ENCODE data around the gene KHK. TPM values are rescaled to one million over a fixed set of nuclear protein-coding genes. Genes with fewer than 3 reads are reported as not detected.
A peak's percentile ranks its signal among the peaks of the same experiment; 100 is the strongest.

KHK gene
- total and polyA plus RNA-seq, 9 of the 15 experiments (the other 6 are each of a cell fraction or from before 2014, with no cell fraction given): 1.5 to 10.7 (median 5.2) TPM

GRCh38 chr2:27050281-27050995, 36.1 kb upstream of the KHK start (continued):
- TF ChIP-seq GTF2F1 (IDR thresholded peaks at IDR 0.05; ENCODE audit: low read depth, low read length): no peak
- no peak for TF ChIP-seq ZNF212 (CRISPR knock-in tag; IDR thresholded peaks at IDR 0.05)
- TF ChIP-seq NCOA2 (IDR thresholded peaks at IDR 0.05; ENCODE audit: partially characterized antibody in 2 of 2): peak in 1 of 2 experiments; percentile 52
- no peak for TF ChIP-seq WHSC1 (IDR thresholded peaks at IDR 0.05; ENCODE audit: low read length)
- TF ChIP-seq, protein P1, sequence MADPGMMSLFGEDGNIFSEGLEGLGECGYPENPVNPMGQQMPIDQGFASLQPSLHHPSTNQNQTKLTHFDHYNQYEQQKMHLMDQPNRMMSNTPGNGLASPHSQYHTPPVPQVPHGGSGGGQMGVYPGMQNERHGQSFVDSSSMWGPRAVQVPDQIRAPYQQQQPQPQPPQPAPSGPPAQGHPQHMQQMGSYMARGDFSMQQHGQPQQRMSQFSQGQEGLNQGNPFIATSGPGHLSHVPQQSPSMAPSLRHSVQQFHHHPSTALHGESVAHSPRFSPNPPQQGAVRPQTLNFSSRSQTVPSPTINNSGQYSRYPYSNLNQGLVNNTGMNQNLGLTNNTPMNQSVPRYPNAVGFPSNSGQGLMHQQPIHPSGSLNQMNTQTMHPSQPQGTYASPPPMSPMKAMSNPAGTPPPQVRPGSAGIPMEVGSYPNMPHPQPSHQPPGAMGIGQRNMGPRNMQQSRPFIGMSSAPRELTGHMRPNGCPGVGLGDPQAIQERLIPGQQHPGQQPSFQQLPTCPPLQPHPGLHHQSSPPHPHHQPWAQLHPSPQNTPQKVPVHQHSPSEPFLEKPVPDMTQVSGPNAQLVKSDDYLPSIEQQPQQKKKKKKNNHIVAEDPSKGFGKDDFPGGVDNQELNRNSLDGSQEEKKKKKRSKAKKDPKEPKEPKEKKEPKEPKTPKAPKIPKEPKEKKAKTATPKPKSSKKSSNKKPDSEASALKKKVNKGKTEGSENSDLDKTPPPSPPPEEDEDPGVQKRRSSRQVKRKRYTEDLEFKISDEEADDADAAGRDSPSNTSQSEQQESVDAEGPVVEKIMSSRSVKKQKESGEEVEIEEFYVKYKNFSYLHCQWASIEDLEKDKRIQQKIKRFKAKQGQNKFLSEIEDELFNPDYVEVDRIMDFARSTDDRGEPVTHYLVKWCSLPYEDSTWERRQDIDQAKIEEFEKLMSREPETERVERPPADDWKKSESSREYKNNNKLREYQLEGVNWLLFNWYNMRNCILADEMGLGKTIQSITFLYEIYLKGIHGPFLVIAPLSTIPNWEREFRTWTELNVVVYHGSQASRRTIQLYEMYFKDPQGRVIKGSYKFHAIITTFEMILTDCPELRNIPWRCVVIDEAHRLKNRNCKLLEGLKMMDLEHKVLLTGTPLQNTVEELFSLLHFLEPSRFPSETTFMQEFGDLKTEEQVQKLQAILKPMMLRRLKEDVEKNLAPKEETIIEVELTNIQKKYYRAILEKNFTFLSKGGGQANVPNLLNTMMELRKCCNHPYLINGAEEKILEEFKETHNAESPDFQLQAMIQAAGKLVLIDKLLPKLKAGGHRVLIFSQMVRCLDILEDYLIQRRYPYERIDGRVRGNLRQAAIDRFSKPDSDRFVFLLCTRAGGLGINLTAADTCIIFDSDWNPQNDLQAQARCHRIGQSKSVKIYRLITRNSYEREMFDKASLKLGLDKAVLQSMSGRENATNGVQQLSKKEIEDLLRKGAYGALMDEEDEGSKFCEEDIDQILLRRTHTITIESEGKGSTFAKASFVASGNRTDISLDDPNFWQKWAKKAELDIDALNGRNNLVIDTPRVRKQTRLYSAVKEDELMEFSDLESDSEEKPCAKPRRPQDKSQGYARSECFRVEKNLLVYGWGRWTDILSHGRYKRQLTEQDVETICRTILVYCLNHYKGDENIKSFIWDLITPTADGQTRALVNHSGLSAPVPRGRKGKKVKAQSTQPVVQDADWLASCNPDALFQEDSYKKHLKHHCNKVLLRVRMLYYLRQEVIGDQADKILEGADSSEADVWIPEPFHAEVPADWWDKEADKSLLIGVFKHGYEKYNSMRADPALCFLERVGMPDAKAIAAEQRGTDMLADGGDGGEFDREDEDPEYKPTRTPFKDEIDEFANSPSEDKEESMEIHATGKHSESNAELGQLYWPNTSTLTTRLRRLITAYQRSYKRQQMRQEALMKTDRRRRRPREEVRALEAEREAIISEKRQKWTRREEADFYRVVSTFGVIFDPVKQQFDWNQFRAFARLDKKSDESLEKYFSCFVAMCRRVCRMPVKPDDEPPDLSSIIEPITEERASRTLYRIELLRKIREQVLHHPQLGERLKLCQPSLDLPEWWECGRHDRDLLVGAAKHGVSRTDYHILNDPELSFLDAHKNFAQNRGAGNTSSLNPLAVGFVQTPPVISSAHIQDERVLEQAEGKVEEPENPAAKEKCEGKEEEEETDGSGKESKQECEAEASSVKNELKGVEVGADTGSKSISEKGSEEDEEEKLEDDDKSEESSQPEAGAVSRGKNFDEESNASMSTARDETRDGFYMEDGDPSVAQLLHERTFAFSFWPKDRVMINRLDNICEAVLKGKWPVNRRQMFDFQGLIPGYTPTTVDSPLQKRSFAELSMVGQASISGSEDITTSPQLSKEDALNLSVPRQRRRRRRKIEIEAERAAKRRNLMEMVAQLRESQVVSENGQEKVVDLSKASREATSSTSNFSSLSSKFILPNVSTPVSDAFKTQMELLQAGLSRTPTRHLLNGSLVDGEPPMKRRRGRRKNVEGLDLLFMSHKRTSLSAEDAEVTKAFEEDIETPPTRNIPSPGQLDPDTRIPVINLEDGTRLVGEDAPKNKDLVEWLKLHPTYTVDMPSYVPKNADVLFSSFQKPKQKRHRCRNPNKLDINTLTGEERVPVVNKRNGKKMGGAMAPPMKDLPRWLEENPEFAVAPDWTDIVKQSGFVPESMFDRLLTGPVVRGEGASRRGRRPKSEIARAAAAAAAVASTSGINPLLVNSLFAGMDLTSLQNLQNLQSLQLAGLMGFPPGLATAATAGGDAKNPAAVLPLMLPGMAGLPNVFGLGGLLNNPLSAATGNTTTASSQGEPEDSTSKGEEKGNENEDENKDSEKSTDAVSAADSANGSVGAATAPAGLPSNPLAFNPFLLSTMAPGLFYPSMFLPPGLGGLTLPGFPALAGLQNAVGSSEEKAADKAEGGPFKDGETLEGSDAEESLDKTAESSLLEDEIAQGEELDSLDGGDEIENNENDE (IDR thresholded peaks at IDR 0.05; ENCODE audit: low read depth, low read length): no peak
- no peak for TF ChIP-seq RHOXF2B (CRISPR knock-in tag; conservative IDR thresholded peaks at IDR 0.05)
- TF ChIP-seq ZNF140 (CRISPR knock-in tag; IDR thresholded peaks at IDR 0.05): no peak
- no peak for TF ChIP-seq PPARD (CRISPR knock-in tag; IDR thresholded peaks at IDR 0.05)
- TF ChIP-seq NUFIP1 (IDR thresholded peaks at IDR 0.05; ENCODE audit: partially characterized antibody): no peak
- no peak for TF ChIP-seq RREB1 (CRISPR knock-in tag; IDR thresholded peaks at IDR 0.05)
